Subcutaneous adipose tissue (tissue), 4 donors: Measurements from ENCODE around the gene UBTD2. TPM values are rescaled to one million over a fixed set of nuclear protein-coding genes. Genes with fewer than 3 reads are reported as not detected.

Source experiments
- CTCF ChIP-seq: fragments of 450-650 bp; IDR thresholded peaks from one replicate; pipeline ENCODE4 v1.5.1; 2016; ENCODE audit warnings: low read depth, mild to moderate bottlenecking, control low read depth, antibody characterized with exemption, moderate library complexity
- total RNA-seq, 4 donors: library from RNA; depleted of rRNA; stranded (reverse); fragments of >200 nt; gene quantifications; one replicate each; pipeline ENCODE4 v1.1.0, GENCODE V29; 2016

UBTD2 gene
- total RNA-seq, result 10 to 100 TPM; 13.8 to 26.9 (median 21.8) TPM

DNA sequence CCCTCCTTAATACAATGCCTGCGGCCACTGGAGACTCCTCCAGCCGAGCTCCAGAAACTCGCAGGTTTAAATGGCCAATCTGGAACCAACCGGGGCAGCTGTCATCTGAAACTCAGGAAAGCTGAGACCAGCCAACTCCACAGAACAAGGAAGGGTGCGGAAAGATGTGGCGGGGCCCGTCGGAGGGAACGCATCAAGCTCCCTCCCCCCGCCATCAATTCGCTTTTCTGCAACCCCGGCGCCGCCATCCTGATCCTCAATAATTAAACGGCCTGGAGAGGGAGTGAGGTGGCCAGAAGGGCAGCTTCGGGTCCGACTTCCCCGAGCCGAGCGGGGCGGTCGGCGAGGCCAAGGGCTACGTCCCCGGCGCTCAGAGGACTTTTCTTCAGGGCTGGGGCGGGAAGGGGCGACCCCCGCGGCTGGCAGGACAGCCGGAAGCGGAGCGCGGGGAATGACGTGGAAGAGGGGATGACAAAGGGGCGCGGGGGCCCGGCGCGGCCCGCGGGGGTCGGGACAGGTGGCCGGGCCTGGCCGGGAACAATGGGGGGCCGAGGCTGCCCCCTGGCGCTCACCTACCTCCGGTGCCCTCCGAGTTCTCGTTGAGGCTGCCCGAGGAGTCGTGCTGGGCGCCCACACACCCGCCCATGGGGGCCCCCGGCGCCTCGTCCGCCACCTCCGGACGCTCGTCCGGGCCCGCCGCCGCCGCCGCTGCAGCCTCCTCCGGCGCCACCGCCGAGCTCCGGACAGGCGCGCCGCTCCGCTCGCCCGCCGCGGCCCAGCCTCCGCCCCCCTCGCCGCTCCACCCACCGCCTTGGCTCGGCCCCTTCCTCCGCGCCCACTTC is at the start of gene UBTD2:
TSS of gene UBTD2 (minus strand) at position 745 of the 842 bp plus-strand sequence. CDS start at position 646, 99 bp downstream.
- TF ChIP-seq CTCF, result no peak

- no peak for TF ChIP-seq CTCF
These were observed 41.9 kb upstream of the UBTD2 start for GRCh38 chr5:172325452-172325851.

GRCh38 chr5:172322028-172322965 is 38.7 kb upstream of the UBTD2 start:
- TF ChIP-seq CTCF, result no peak

- TF ChIP-seq CTCF, result no peak
These were observed 38.0 kb upstream of the UBTD2 start for GRCh38 chr5:172321593-172321992.

DNA sequence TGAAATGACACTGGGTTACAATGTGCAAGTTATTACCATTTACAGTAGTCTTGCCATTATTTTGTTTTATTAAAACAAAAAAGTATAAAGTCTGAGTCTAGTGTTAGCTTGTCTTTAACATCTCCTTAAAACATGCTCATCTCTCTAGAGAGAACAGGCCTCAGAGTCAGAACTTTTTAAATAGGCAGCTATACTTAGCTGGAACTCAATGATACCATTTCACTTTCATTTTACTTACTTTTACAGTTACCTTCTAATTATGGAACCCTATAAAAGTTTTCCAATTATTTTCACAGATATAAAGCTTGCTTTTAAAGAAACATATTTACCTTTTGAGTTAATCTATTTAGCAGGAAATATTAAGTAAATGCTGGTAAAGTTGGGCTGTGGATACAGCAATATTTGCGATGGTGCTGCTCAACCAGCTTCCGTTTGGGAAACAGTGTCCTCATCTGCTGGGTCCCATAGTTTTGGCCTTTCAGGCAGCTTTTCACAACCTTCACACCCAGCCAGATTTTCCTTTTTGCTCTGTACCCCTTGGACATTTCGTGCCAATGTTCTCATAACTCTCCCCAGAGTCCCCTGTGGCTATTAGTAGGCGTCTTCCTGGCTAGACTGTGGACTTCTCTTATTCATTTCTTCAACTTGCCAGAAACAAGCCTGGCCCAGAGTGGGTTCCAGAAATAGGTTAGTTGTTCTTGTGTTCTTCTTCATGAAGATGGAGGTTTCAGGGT is 36.3 kb upstream of the UBTD2 start:
- no peak for TF ChIP-seq CTCF

DNA sequence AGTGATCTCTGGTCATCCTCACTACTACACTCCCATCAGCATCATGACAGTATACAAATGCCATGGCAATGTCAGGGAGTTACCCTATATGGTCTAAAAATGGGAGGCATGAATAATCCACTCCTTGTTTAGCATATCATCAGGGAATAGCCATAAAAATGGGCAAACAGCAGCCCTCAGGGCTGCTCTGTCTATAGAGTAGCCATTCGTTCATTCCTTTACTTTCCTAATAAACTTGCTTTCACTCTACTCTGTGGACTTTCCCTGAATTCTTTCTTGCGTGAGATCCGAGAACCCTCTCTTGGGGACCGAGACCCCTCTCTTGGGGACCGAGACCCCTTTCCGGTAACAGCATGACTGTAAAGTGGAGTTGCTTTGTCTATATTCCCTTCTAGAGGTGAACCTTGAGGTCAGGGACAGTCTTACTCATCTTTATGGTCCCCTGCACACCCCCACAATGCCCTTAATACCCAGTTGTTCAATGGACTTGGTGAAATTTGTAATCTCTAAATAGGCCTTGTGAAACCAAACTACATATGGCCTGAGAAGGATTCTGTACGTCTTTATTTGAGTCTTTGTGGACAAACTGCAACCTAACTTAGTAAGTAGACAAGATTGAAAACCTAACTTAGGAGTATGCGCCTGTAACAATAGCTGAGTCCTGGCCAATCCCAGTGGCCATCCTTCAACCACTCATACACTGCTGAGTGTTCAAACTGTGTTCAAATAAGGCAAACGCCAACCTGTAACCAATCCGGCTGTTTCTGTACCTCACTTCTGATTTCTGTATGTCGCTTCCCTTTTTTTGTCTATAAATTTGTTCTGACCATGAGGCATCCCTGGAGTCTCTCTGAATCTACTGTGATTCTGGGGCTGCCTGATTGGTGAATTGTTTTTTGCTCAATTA is 32.3 kb upstream of the UBTD2 start:
- TF ChIP-seq CTCF, result no peak
